Measurements from ENCODE around the gene DSCAM.
A peak's percentile ranks its signal among the peaks of the same experiment; 100 is the strongest.

Gene DSCAM

GRCh38 chr21:40641042-40641441, 205.9 kb downstream of the DSCAM start:
- peak in 1 of 2 experiments; percentile 28 for DNase-seq

GRCh38 chr21:40640266-40640789, 206.6 kb downstream of the DSCAM start:
- DNase-seq: peak; percentile 32 to 46

GRCh38 chr21:40639616-40640194, 207.3 kb downstream of the DSCAM start:
- DNase-seq: no peak

- no peak for DNase-seq
Observed at GRCh38 chr21:40638466-40639251, 208.3 kb downstream of the DSCAM start.

- peak in 1 of 2 experiments; percentile 37 for DNase-seq
Observed at GRCh38 chr21:40636026-40636425, 210.9 kb downstream of the DSCAM start.

- DNase-seq: no peak
Observed at GRCh38 chr21:40635391-40635790, 211.6 kb downstream of the DSCAM start.

- DNase-seq: no peak
Observed at GRCh38 chr21:40634141-40634540, 212.8 kb downstream of the DSCAM start.

- no peak for DNase-seq
Observed at GRCh38 chr21:40633048-40633447, 213.9 kb downstream of the DSCAM start.

GRCh38 chr21:40631211-40631610, 215.7 kb downstream of the DSCAM start:
- no peak for DNase-seq

GRCh38 chr21:40625991-40626390, 221.0 kb downstream of the DSCAM start:
- DNase-seq: no peak

GRCh38 chr21:40623528-40623927, 223.4 kb downstream of the DSCAM start:
- peak; percentile 28 to 31 for DNase-seq

- no peak for DNase-seq
Observed at GRCh38 chr21:40622531-40622930, 224.4 kb downstream of the DSCAM start.

GRCh38 chr21:40620386-40621145, 226.4 kb downstream of the DSCAM start:
- DNase-seq: no peak

GRCh38 chr21:40618191-40618973, 228.6 kb downstream of the DSCAM start:
- DNase-seq: no peak

GRCh38 chr21:40616377-40616704, 230.6 kb downstream of the DSCAM start:
- DNase-seq: no peak

- no peak for DNase-seq
Observed at GRCh38 chr21:40615505-40616376, 231.2 kb downstream of the DSCAM start.

GRCh38 chr21:40613546-40614030, 233.4 kb downstream of the DSCAM start:
- no peak for DNase-seq

- no peak for DNase-seq
Observed at GRCh38 chr21:40610345-40610744, 236.6 kb downstream of the DSCAM start.

- no peak for DNase-seq
Observed at GRCh38 chr21:40606341-40606740, 240.6 kb downstream of the DSCAM start.

- no peak for DNase-seq
Observed at GRCh38 chr21:40605094-40605493, 241.9 kb downstream of the DSCAM start.

- DNase-seq: no peak
Observed at GRCh38 chr21:40603774-40604173, 243.2 kb downstream of the DSCAM start.

GRCh38 chr21:40602080-40602479, 244.9 kb downstream of the DSCAM start:
- no peak for DNase-seq

Data from NCI-H526 (cell line).